Upper lobe of right lung (tissue), 1 donor: ENCODE results near the gene ATP1A3. TPM values are rescaled to one million over a fixed set of nuclear protein-coding genes. Genes with fewer than 3 reads are reported as not detected.

Experiments used
- ATAC-seq: fragments of 200-7000 bp; cut with Tn5 transposase; one replicate; pipeline ENCODE4 v1.9.1; 2020; ENCODE audit warnings: mild to moderate bottlenecking, moderate library complexity
- DNase-seq: peaks from one replicate; pipeline ENCODE4 v3.0.0-alpha.2; 2020
- H3K27ac ChIP-seq: fragments of 200-600 bp; one replicate; pipeline ENCODE4 v1.8.0; 2022
- H3K27me3 ChIP-seq: fragments of 200-600 bp; one replicate; pipeline ENCODE4 v1.8.0; 2022; ENCODE audit warnings: mild to moderate bottlenecking
- H3K36me3 ChIP-seq: fragments of 200-600 bp; one replicate; pipeline ENCODE4 v1.8.0; 2022
- H3K4me1 ChIP-seq: fragments of 200-600 bp; one replicate; pipeline ENCODE4 v1.8.0; 2022
- H3K4me3 ChIP-seq: fragments of 200-600 bp; one replicate; pipeline ENCODE4 v1.8.0; 2022; ENCODE audit warnings: mild to moderate bottlenecking
- H3K9me3 ChIP-seq: fragments of 200-600 bp; one replicate; pipeline ENCODE4 v1.8.0; 2022
- CTCF ChIP-seq: fragments of 200-600 bp; IDR thresholded peaks from one replicate; pipeline ENCODE4 v1.8.0; 2022; ENCODE audit warnings: antibody characterized with exemption
- intact Hi-C: fragments of 100-400 bp; cut with DNase I; formaldehyde crosslinking; loops from one replicate; pipeline ENCODE4 v1.11.0; 2022
- total RNA-seq: library from RNA; stranded (reverse); fragmentation: NEBNext Ultra II Directional; extraction: Animal tissue kit (Norgen Biotek cat#: 25700); gene quantifications from one replicate; pipeline ENCODE4 v1.2.1, GENCODE V29; 2021
- donor health status: DM: no; HTN: yes; CAD: no; lungs with severe emphysema.

ATP1A3 gene
- total RNA-seq, 1 donor from 2014 or later: not detected

- no peaks in the 10 kb centered on the region for H3K4me1 ChIP-seq
- ATAC-seq (peak; percentile 89), DNase-seq (peak; percentile 86)
- H3K9me3 ChIP-seq: no peaks in the 10 kb centered on the region
- no peak overlapping the region for H3K4me3 ChIP-seq
- intact Hi-C loops: no loop called here
- TF ChIP-seq CTCF: peak; percentile 99
- H3K36me3 ChIP-seq: peaks cover 8% of the 10 kb centered on the region
- H3K27ac ChIP-seq: no peak overlapping the region
- no peaks in the 10 kb centered on the region for H3K27me3 ChIP-seq
Observed at GRCh38 chr19:41951686-41952172, 42.3 kb downstream of the ATP1A3 start.

GRCh38 chr19:41947091-41947490 is 46.9 kb downstream of the ATP1A3 start:
- H3K27me3 ChIP-seq: no peaks in the 10 kb centered on the region
- intact Hi-C loops: no loop called here
- no peak for ATAC-seq
- no peaks in the 10 kb centered on the region for H3K9me3 ChIP-seq
- H3K36me3 ChIP-seq: no peaks in the 10 kb centered on the region
- H3K4me3 ChIP-seq: no peak overlapping the region
- TF ChIP-seq CTCF: no peak
- no peak for DNase-seq
- H3K27ac ChIP-seq: no peak overlapping the region
- no peaks in the 10 kb centered on the region for H3K4me1 ChIP-seq

- no peak for DNase-seq
- no peaks in the 10 kb centered on the region for H3K4me1 ChIP-seq
- ATAC-seq: peak; percentile 42
- no peak overlapping the region for H3K27ac ChIP-seq
- intact Hi-C loops: no loop called here
- H3K9me3 ChIP-seq: no peaks in the 10 kb centered on the region
- no peaks in the 10 kb centered on the region for H3K36me3 ChIP-seq
- no peaks in the 10 kb centered on the region for H3K27me3 ChIP-seq
- no peak for TF ChIP-seq CTCF
- no peak overlapping the region for H3K4me3 ChIP-seq
Observed at GRCh38 chr19:41945135-41945766, 48.8 kb downstream of the ATP1A3 start.

GRCh38 chr19:41944336-41944735 is 49.7 kb downstream of the ATP1A3 start:
- no peaks in the 10 kb centered on the region for H3K36me3 ChIP-seq
- H3K4me3 ChIP-seq: no peak overlapping the region
- no peaks in the 10 kb centered on the region for H3K9me3 ChIP-seq
- no peak for DNase-seq
- intact Hi-C loops: no loop called here
- no peak for TF ChIP-seq CTCF
- H3K4me1 ChIP-seq: peaks cover 3% of the 10 kb centered on the region
- no peak overlapping the region for H3K27ac ChIP-seq
- no peaks in the 10 kb centered on the region for H3K27me3 ChIP-seq
- no peak for ATAC-seq

GRCh38 chr19:41941410-41942202 is 52.4 kb downstream of the ATP1A3 start:
- no peak for DNase-seq
- no peaks in the 10 kb centered on the region for H3K27me3 ChIP-seq
- no peak for ATAC-seq
- intact Hi-C loops: no loop called here
- no peaks in the 10 kb centered on the region for H3K9me3 ChIP-seq
- H3K27ac ChIP-seq: no peak overlapping the region
- no peak for TF ChIP-seq CTCF
- H3K36me3 ChIP-seq: no peaks in the 10 kb centered on the region
- H3K4me3 ChIP-seq: no peak overlapping the region
- H3K4me1 ChIP-seq: peaks cover 3% of the 10 kb centered on the region
